HFFc6 (cell line): ENCODE data around the gene HMCES. TPM values are rescaled to one million over a fixed set of nuclear protein-coding genes. Genes with fewer than 3 reads are reported as not detected.
"Not testable (repeated sequence)": the region's sequence is repeated elsewhere in the genome, so short reads cannot be mapped to it uniquely, and the experiment has no call there.

Experiments
- DNase-seq: peaks from one replicate; pipeline ENCODE4 v3.0.0-alpha.2; 2018
- H3K27ac Mint-ChIP-seq: 2 replicates; pipeline ENCODE4 v1.8.0; 2020; ENCODE audit warnings: mild to moderate bottlenecking, mixed read lengths
- H3K27me3 Mint-ChIP-seq: 2 replicates; pipeline ENCODE4 v1.8.0; 2021; ENCODE audit warnings: mild to moderate bottlenecking, moderate library complexity, mixed read lengths; ENCODE audit not compliant: insufficient read depth
- H3K36me3 Mint-ChIP-seq: 2 replicates; pipeline ENCODE4 v1.8.0; 2021; ENCODE audit warnings: low read depth, mixed read lengths
- H3K4me1 Mint-ChIP-seq: 2 replicates; pipeline ENCODE4 v1.8.0; 2020; ENCODE audit warnings: low read depth, mixed read lengths
- H3K4me3 Mint-ChIP-seq: 2 replicates; pipeline ENCODE4 v1.8.0; 2020; ENCODE audit warnings: mild to moderate bottlenecking, moderate library complexity, mixed read lengths
- H3K9me3 Mint-ChIP-seq: 2 replicates; pipeline ENCODE4 v1.8.0; 2020; ENCODE audit warnings: mild to moderate bottlenecking, mixed read lengths
- total RNA-seq, 6 experiments: library from RNA; stranded (reverse); fragmentation: NEBNext Ultra II Directional; extraction: Animal tissue kit (Norgen Biotek cat#: 25700); gene quantifications; 2 replicates in 1 of 6; 3 replicates in 5 of 6; pipeline ENCODE4 v1.2.3, GENCODE V29; 2021
- TF ChIP-seq, protein P1 (sequence below): fragments of 200-600 bp; sonication (generic); IDR thresholded peaks from 2 replicates; pipeline ENCODE4 v1.5.0; 2021; ENCODE audit warnings: antibody characterized with exemption, mild to moderate bottlenecking

Gene HMCES
- total RNA-seq, 6 experiments from 2014 or later = 28.3 to 33.9 (median 31.4) TPM

DNA sequence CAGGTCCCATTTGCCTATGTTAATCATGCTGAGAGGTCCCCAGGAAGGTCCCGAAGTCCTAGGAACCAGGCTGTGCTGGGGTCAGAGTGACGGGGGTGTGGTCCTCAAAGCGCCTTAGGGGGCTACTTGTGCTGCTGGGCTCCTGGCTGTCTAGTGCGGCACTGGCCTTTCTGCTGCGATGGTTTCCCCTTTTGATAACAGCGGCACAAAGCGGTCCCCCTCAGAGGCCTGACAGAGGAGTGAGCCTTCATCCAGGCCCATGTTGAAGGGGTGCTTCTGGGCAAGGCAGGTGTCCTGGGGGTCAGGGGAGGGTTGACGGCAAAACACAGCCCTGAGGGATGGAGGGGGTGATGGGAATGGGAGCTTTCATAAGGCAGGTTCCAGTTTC lies 68.8 kb downstream of the HMCES start:
- Mint-ChIP-seq H3K36me3 (no peaks in the 10 kb centered on the region), H3K9me3 (no peaks in the 10 kb centered on the region), H3K4me1 (0 out of 2 replicates have a peak, but pooled peaks cover 4% of the 10 kb centered on the region), H3K4me3 (no peak overlapping the region), H3K27ac (no peak overlapping the region), H3K27me3 (peaks cover 37% of the 10 kb centered on the region)
- no peak for DNase-seq
- TF ChIP-seq, protein P1, sequence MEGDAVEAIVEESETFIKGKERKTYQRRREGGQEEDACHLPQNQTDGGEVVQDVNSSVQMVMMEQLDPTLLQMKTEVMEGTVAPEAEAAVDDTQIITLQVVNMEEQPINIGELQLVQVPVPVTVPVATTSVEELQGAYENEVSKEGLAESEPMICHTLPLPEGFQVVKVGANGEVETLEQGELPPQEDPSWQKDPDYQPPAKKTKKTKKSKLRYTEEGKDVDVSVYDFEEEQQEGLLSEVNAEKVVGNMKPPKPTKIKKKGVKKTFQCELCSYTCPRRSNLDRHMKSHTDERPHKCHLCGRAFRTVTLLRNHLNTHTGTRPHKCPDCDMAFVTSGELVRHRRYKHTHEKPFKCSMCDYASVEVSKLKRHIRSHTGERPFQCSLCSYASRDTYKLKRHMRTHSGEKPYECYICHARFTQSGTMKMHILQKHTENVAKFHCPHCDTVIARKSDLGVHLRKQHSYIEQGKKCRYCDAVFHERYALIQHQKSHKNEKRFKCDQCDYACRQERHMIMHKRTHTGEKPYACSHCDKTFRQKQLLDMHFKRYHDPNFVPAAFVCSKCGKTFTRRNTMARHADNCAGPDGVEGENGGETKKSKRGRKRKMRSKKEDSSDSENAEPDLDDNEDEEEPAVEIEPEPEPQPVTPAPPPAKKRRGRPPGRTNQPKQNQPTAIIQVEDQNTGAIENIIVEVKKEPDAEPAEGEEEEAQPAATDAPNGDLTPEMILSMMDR = no peak

DNA sequence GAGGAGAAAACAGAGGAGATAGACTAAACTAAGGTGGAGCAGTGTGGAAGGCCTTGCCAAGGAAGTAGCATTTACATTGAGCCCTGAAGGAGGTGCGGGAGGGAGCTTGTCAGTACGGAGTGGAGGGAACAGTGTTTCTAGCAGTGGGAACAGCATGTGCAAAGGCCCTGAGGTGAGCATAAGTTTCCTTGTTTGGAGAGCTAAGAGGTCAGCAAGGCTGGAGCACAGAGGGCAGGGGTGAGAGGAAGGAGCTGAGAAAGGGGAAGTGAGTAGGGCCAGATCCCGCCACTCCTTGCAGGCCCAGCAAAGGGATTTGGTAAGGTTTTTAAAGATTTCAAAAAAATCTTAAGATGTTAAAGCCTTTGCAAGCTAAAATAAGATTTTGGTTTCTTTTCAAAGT lies 70.1 kb downstream of the HMCES start:
- H3K4me3 Mint-ChIP-seq = no peak overlapping the region
- H3K9me3 Mint-ChIP-seq = no peaks in the 10 kb centered on the region
- no peaks in the 10 kb centered on the region for H3K36me3 Mint-ChIP-seq
- peaks cover 43% of the 10 kb centered on the region for H3K27me3 Mint-ChIP-seq
- H3K4me1 Mint-ChIP-seq = peaks cover 4% of the 10 kb centered on the region; the same call in 1 of the 2 replicates
- no peak for DNase-seq
- TF ChIP-seq, protein P1 = no peak
- H3K27ac Mint-ChIP-seq = no peak overlapping the region

- H3K36me3 Mint-ChIP-seq, DNase-seq, H3K27ac Mint-ChIP-seq, H3K9me3 Mint-ChIP-seq, H3K4me1 Mint-ChIP-seq, H3K4me3 Mint-ChIP-seq: not testable (repeated sequence)
- H3K27me3 Mint-ChIP-seq = peaks cover 43% of the 10 kb centered on the region
These were observed 70.5 kb downstream of the HMCES start for GRCh38 chr3:129349169-129349568.

DNA sequence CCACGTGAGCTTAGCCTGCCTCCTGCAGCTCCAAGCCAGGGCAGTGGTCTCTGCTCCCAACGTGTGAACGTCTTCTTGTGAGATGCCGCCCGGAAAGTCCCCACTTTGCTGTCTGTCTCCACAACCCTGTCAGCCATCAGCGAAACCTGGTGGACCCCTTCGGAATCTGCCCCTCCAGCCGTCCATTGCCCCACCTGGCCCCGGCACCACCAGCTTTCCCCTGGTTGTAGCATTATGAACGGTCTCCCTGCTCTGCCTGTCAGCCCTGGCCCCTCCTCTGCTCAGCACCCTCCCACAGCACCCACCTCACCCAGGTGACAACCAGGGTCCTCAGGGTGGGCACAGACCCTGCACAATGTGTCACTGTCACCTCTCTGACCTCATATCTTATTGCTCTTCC lies 71.1 kb downstream of the HMCES start:
- peaks cover 4% of the 10 kb centered on the region; the same call in 1 of the 2 replicates for H3K4me1 Mint-ChIP-seq
- no peak overlapping the region for H3K27ac Mint-ChIP-seq
- TF ChIP-seq, protein P1 = no peak
- H3K9me3 Mint-ChIP-seq = no peaks in the 10 kb centered on the region
- H3K27me3 Mint-ChIP-seq = peaks cover 39% of the 10 kb centered on the region
- H3K36me3 Mint-ChIP-seq = no peaks in the 10 kb centered on the region
- no peak for DNase-seq
- no peak overlapping the region for H3K4me3 Mint-ChIP-seq

- H3K27me3 Mint-ChIP-seq = peaks cover 27% of the 10 kb centered on the region
- H3K36me3 Mint-ChIP-seq = no peaks in the 10 kb centered on the region
- no peak overlapping the region for H3K27ac Mint-ChIP-seq
- H3K9me3 Mint-ChIP-seq = no peaks in the 10 kb centered on the region
- TF ChIP-seq, protein P1 = peak; percentile 63
- H3K4me3 Mint-ChIP-seq = no peak overlapping the region
- peaks cover 2% of the 10 kb centered on the region; the same call in 1 of the 2 replicates for H3K4me1 Mint-ChIP-seq
- no peak for DNase-seq
These were observed 73.4 kb downstream of the HMCES start for GRCh38 chr3:129352045-129352444.

DNA sequence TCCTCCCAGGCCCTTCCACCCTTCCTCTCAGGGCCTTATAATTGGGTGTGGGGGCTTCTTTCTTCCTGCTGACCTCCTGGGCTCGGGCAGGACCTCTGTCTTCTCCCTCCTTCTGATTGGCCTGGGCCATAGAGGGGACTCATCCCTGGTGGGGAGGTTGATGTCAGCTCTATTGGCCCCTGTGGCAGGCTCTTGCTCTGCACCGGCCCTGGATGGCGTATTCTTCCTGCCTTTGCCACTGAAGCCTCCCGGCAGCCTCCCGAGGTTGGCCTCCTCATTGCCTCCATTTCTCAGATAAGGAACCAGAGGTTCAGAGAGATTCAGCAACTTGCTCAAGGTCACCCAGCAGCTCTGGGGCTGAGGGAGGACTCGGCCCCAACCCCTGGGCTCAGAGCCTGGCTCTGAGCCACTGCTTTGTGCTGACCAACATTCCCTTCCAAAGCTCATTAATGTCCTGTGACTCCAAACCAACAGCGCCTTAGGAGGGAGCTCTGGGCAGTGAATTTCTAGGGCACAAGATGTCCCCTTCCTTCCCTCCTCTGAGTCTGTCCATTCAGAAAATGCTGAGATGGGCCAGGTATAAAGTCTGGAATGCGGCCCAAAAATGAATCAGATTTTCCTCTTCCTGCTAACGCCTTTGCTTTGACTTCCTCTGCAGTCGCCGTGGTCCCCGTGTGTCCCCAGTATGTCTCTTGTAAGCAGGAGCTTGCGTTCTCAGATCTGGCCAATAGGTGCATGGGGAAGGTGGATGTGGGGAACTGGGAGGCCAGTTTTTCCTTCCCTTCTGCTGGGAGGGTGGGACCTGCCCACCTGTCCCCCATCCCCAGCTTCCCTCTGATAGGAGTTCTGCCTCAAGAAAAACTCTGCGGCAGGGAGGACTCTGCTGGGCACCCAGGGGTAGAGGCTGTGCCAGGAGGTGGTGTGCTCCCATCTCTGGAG lies 74.2 kb downstream of the HMCES start:
- no peak for DNase-seq
- Mint-ChIP-seq H3K9me3 (no peaks in the 10 kb centered on the region), H3K4me3 (no peak overlapping the region), H3K27me3 (peaks cover 29% of the 10 kb centered on the region), H3K36me3 (no peaks in the 10 kb centered on the region), H3K27ac (no peak overlapping the region), H3K4me1 (no peaks in the 10 kb centered on the region; the same call in 1 of the 2 replicates)
- TF ChIP-seq, protein P1 = no peak
